Activated T-cell treated with anti-CD3 and anti-CD28 coated beads, Interleukin-2, amount 50 U/mL, for 24 hours (primary cell): ENCODE results near the gene GSK3B.
A peak's percentile ranks its signal among the peaks of the same experiment; 100 is the strongest.
"Not testable (repeated sequence)": the region's sequence is repeated elsewhere in the genome, so short reads cannot be mapped to it uniquely, and the experiment has no call there.

ENCODE experiments used
- DNase-seq: peaks from one replicate; pipeline ENCODE4 v3.0.0-alpha.2; 2020
- H3K27ac Mint-ChIP-seq: 2 replicates; pipeline ENCODE4 v1.8.0; 2020; ENCODE audit warnings: mild to moderate bottlenecking, mixed read lengths
- H3K27me3 Mint-ChIP-seq: 2 replicates; pipeline ENCODE4 v1.8.0; 2020; ENCODE audit warnings: mixed read lengths
- H3K36me3 Mint-ChIP-seq: 2 replicates; pipeline ENCODE4 v1.8.0; 2020; ENCODE audit warnings: low read depth, mixed read lengths
- H3K4me1 Mint-ChIP-seq: 2 replicates; pipeline ENCODE4 v1.8.0; 2020; ENCODE audit warnings: low read depth, mixed read lengths
- H3K4me3 Mint-ChIP-seq: 2 replicates; pipeline ENCODE4 v1.8.0; 2020; ENCODE audit warnings: mild to moderate bottlenecking, moderate library complexity, mixed read lengths
- H3K9me3 Mint-ChIP-seq: 2 replicates; pipeline ENCODE4 v1.8.0; 2020; ENCODE audit warnings: mixed read lengths

GSK3B gene

GRCh38 chr3:120053647-120054046, 40.6 kb downstream of the GSK3B start:
- not testable (repeated sequence) for DNase-seq, H3K27me3 Mint-ChIP-seq, H3K27ac Mint-ChIP-seq, H3K4me3 Mint-ChIP-seq, H3K9me3 Mint-ChIP-seq
- H3K36me3 Mint-ChIP-seq, result peaks cover 29% of the 10 kb centered on the region
- peaks cover 74% of the 10 kb centered on the region for H3K4me1 Mint-ChIP-seq

- Mint-ChIP-seq H3K36me3 (peaks cover 35% of the 10 kb centered on the region), H3K9me3 (peaks cover 5% of the 10 kb centered on the region), H3K4me1 (peaks cover 80% of the 10 kb centered on the region), H3K27me3 (no peaks in the 10 kb centered on the region), H3K4me3 (no peak overlapping the region), H3K27ac (peak overlapping the region; percentile 60)
- no peak for DNase-seq
Observed at GRCh38 chr3:120052677-120053076, 41.6 kb downstream of the GSK3B start.

GRCh38 chr3:120052225-120052624, 42.0 kb downstream of the GSK3B start:
- Mint-ChIP-seq H3K27ac (peak overlapping the region; percentile 60), H3K9me3 (peaks cover 8% of the 10 kb centered on the region), H3K27me3 (no peaks in the 10 kb centered on the region), H3K4me3 (no peak overlapping the region), H3K36me3 (peaks cover 37% of the 10 kb centered on the region), H3K4me1 (peaks cover 78% of the 10 kb centered on the region)
- DNase-seq, result no peak

- DNase-seq, H3K27ac Mint-ChIP-seq, H3K27me3 Mint-ChIP-seq, H3K4me3 Mint-ChIP-seq: not testable (repeated sequence)
- Mint-ChIP-seq H3K4me1 (peaks cover 77% of the 10 kb centered on the region), H3K9me3 (peaks cover 13% of the 10 kb centered on the region), H3K36me3 (peaks cover 42% of the 10 kb centered on the region)
Observed at GRCh38 chr3:120051570-120051969, 42.7 kb downstream of the GSK3B start.

GRCh38 chr3:120049881-120050539, 44.2 kb downstream of the GSK3B start:
- no peak overlapping the region for H3K27ac Mint-ChIP-seq
- DNase-seq, result no peak
- H3K9me3 Mint-ChIP-seq, result peaks cover 20% of the 10 kb centered on the region
- no peak overlapping the region for H3K4me3 Mint-ChIP-seq
- H3K36me3 Mint-ChIP-seq, result peaks cover 44% of the 10 kb centered on the region
- peaks cover 66% of the 10 kb centered on the region for H3K4me1 Mint-ChIP-seq
- H3K27me3 Mint-ChIP-seq, result no peaks in the 10 kb centered on the region

GRCh38 chr3:120049072-120049471, 45.2 kb downstream of the GSK3B start:
- no peak overlapping the region for H3K4me3 Mint-ChIP-seq
- DNase-seq, result no peak
- peaks cover 29% of the 10 kb centered on the region for H3K9me3 Mint-ChIP-seq
- H3K27me3 Mint-ChIP-seq, result no peaks in the 10 kb centered on the region
- H3K27ac Mint-ChIP-seq, result no peak overlapping the region
- H3K36me3 Mint-ChIP-seq, result peaks cover 44% of the 10 kb centered on the region
- H3K4me1 Mint-ChIP-seq, result peaks cover 60% of the 10 kb centered on the region

GRCh38 chr3:120048355-120049041, 45.7 kb downstream of the GSK3B start:
- H3K9me3 Mint-ChIP-seq, result peaks cover 32% of the 10 kb centered on the region

GRCh38 chr3:120047686-120048085, 46.6 kb downstream of the GSK3B start:
- Mint-ChIP-seq H3K27ac (no peak overlapping the region), H3K9me3 (peaks cover 39% of the 10 kb centered on the region), H3K27me3 (no peaks in the 10 kb centered on the region), H3K36me3 (peaks cover 53% of the 10 kb centered on the region), H3K4me1 (peaks cover 62% of the 10 kb centered on the region), H3K4me3 (no peak overlapping the region)
- DNase-seq, result no peak

More at GRCh38 chr3:120048355-120049041, 45.7 kb downstream of the GSK3B start:
- H3K27me3 Mint-ChIP-seq, result no peaks in the 10 kb centered on the region
- H3K27ac Mint-ChIP-seq, result no peak overlapping the region
- peaks cover 60% of the 10 kb centered on the region for H3K4me1 Mint-ChIP-seq
- no peak overlapping the region for H3K4me3 Mint-ChIP-seq
- peaks cover 45% of the 10 kb centered on the region for H3K36me3 Mint-ChIP-seq
- DNase-seq, result no peak

- H3K27ac Mint-ChIP-seq, result no peak overlapping the region
- H3K9me3 Mint-ChIP-seq, result peaks cover 60% of the 10 kb centered on the region
- no peak for DNase-seq
- no peaks in the 10 kb centered on the region for H3K27me3 Mint-ChIP-seq
- H3K4me1 Mint-ChIP-seq, result peaks cover 28% of the 10 kb centered on the region
- no peak overlapping the region for H3K4me3 Mint-ChIP-seq
- peaks cover 79% of the 10 kb centered on the region for H3K36me3 Mint-ChIP-seq
Observed at GRCh38 chr3:120040813-120041377, 53.4 kb downstream of the GSK3B start.

GRCh38 chr3:120039642-120040610, 54.3 kb downstream of the GSK3B start:
- Mint-ChIP-seq H3K4me3 (no peak overlapping the region), H3K4me1 (peaks cover 34% of the 10 kb centered on the region), H3K9me3 (peaks cover 52% of the 10 kb centered on the region), H3K27ac (no peak overlapping the region), H3K36me3 (peaks cover 72% of the 10 kb centered on the region), H3K27me3 (no peaks in the 10 kb centered on the region)
- no peak for DNase-seq

GRCh38 chr3:120033596-120033995, 60.7 kb downstream of the GSK3B start:
- H3K27ac Mint-ChIP-seq, result no peak overlapping the region
- no peak overlapping the region for H3K4me3 Mint-ChIP-seq
- H3K27me3 Mint-ChIP-seq, result no peaks in the 10 kb centered on the region

GRCh38 chr3:120031561-120031960, 62.7 kb downstream of the GSK3B start:
- no peaks in the 10 kb centered on the region for H3K27me3 Mint-ChIP-seq
- no peak for DNase-seq
- peaks cover 11% of the 10 kb centered on the region for H3K36me3 Mint-ChIP-seq
- no peak overlapping the region for H3K4me3 Mint-ChIP-seq
- H3K9me3 Mint-ChIP-seq, result peaks cover 9% of the 10 kb centered on the region
- peaks cover 66% of the 10 kb centered on the region for H3K4me1 Mint-ChIP-seq
- H3K27ac Mint-ChIP-seq, result no peak overlapping the region

More at GRCh38 chr3:120033596-120033995, 60.7 kb downstream of the GSK3B start:
- H3K4me1 Mint-ChIP-seq, result peaks cover 66% of the 10 kb centered on the region
- H3K9me3 Mint-ChIP-seq, result peaks cover 9% of the 10 kb centered on the region
- H3K36me3 Mint-ChIP-seq, result peaks cover 18% of the 10 kb centered on the region
- no peak for DNase-seq

- DNase-seq, result no peak
- Mint-ChIP-seq H3K27me3 (no peaks in the 10 kb centered on the region), H3K36me3 (peaks cover 9% of the 10 kb centered on the region), H3K4me3 (no peak overlapping the region), H3K27ac (no peak overlapping the region), H3K4me1 (peaks cover 72% of the 10 kb centered on the region), H3K9me3 (peaks cover 9% of the 10 kb centered on the region)
Observed at GRCh38 chr3:120029749-120030148, 64.5 kb downstream of the GSK3B start.
